ENCODE results near the gene TEC. TPM values are rescaled to one million over a fixed set of nuclear protein-coding genes. Genes with fewer than 3 reads are reported as not detected.

TEC gene
- total and polyA plus RNA-seq, 9 of the 15 experiments (the other 6 are each of a cell fraction or from before 2014, with no cell fraction given), result 5.3 to 14.7 (median 8.8) TPM

GRCh38 chr4:48129307-48130014 lies 140.2 kb downstream of the TEC start (continued):
- no peak for TF ChIP-seq MGA (IDR thresholded peaks at IDR 0.05)

All from K562 (cell line).